T-cell (primary cell): ENCODE results near the gene FBXW11. TPM values are rescaled to one million over a fixed set of nuclear protein-coding genes. Genes with fewer than 3 reads are reported as not detected.
"Not testable (repeated sequence)": the region's sequence is repeated elsewhere in the genome, so short reads cannot be mapped to it uniquely, and the experiment has no call there.

Experiments used
- ATAC-seq, 4 experiments: fragments of 200-7000 bp in 3 of 4; fragments of 150-1000 bp in 1 of 4; cut with Tn5 transposase; replicated peaks in 1 of 4; 1 replicate in 3 of 4; 2 replicates in 1 of 4; pipeline ENCODE4 v1.10.0; 2021; ENCODE audit warnings: moderate library complexity in 3 of 4, mild to moderate bottlenecking in 2 of 4, moderate number of reproducible peaks in 1 of 4
- CTCF ChIA-PET, 2 donors: fragments of 300-600 bp; sonication (Branson Sonifier 250); formaldehyde crosslinking; loops; one replicate each; lab custom pipeline; 2022; ENCODE audit warnings: antibody characterized with exemption in 2 of 2; lab: Charles Lee
- POLR2A ChIA-PET, 2 donors: fragments of 300-600 bp; sonication (Branson Sonifier 250); formaldehyde crosslinking; loops; one replicate each; lab custom pipeline; 2022; ENCODE audit warnings: antibody characterized with exemption in 2 of 2; lab: Charles Lee
- DNase-seq, 35 experiments: peaks; one replicate each; pipeline versions ENCODE4 v3.0.0 to v3.0.0-alpha.2; 2013 to 2023
- H3K27ac ChIP-seq: one replicate; pipeline ENCODE4 v1.5.1; 2013; ENCODE audit warnings: low read length
- H3K27me3 ChIP-seq, 2 experiments: replicated peaks in 1 of 2; 1 replicate in 1 of 2; 2 replicates in 1 of 2; pipeline versions ENCODE4 v1.6.1 to v1.7.0; 2013; ENCODE audit warnings: low read length in 1 of 2, mixed read lengths in 1 of 2; ENCODE audit not compliant: control insufficient read depth in 2 of 2, insufficient read depth in 2 of 2; ENCODE audit errors: extremely low read depth in 1 of 2
- H3K36me3 ChIP-seq, 2 donors: 1 replicate in 1 of 2; 2 replicates in 1 of 2; pipeline versions ENCODE4 v1.6.1 to v1.7.0; 2013; ENCODE audit warnings: low read length in 1 of 2; ENCODE audit not compliant: control insufficient read depth in 2 of 2, insufficient read depth in 1 of 2; ENCODE audit errors: extremely low read depth in 1 of 2
- H3K4me1 ChIP-seq, 2 experiments: 1 replicate in 1 of 2; 2 replicates in 1 of 2; pipeline versions ENCODE4 v1.6.1 to v1.7.0; 2013; ENCODE audit warnings: low read length in 2 of 2, mixed read lengths in 1 of 2; ENCODE audit not compliant: insufficient read depth in 2 of 2, control insufficient read depth in 1 of 2; ENCODE audit errors: extremely low read depth in 1 of 2
- H3K4me3 ChIP-seq, 2 donors: 1 replicate in 1 of 2; 2 replicates in 1 of 2; pipeline versions ENCODE4 v1.5.1 to v1.7.0; 2013; ENCODE audit warnings: mild to moderate bottlenecking in 2 of 2, low read length in 1 of 2, moderate library complexity in 1 of 2; ENCODE audit not compliant: control insufficient read depth in 1 of 2; ENCODE audit errors: extremely low read depth in 1 of 2
- H3K9me3 ChIP-seq: 2 replicates; pipeline ENCODE4 v1.7.0; 2013
- H3K27ac Mint-ChIP-seq, 2 donors: one replicate each; pipeline ENCODE4 v1.8.0; 2020 to 2021; ENCODE audit warnings: mild to moderate bottlenecking in 2 of 2, mixed read lengths in 2 of 2
- H3K27me3 Mint-ChIP-seq, 2 donors: one replicate each; pipeline ENCODE4 v1.8.0; 2021 to 2022; ENCODE audit warnings: mixed read lengths in 2 of 2
- H3K36me3 Mint-ChIP-seq: one replicate; pipeline ENCODE4 v1.8.0; 2021; ENCODE audit warnings: mixed read lengths
- H3K4me1 Mint-ChIP-seq, 3 donors: one replicate each; pipeline ENCODE4 v1.8.0; 2020 to 2022; ENCODE audit warnings: mixed read lengths in 3 of 3, mild to moderate bottlenecking in 1 of 3
- H3K4me3 Mint-ChIP-seq, 3 donors: one replicate each; pipeline ENCODE4 v1.8.0; 2020 to 2022; ENCODE audit warnings: mild to moderate bottlenecking in 3 of 3, mixed read lengths in 3 of 3, moderate library complexity in 3 of 3
- H3K9me3 Mint-ChIP-seq, 3 donors: one replicate each; pipeline ENCODE4 v1.8.0; 2020 to 2022; ENCODE audit warnings: mixed read lengths in 3 of 3
- WGBS: methylation state at CpG from one replicate; pipeline ENCODE4 v1.1.5; 2013; ENCODE audit warnings: missing lambda C conversion rate; ENCODE audit not compliant: insufficient coverage; 5-methylcytosine and 5-hydroxymethylcytosine counted together
- total RNA-seq, 35 experiments: library from RNA in 6 of 35; stranded (reverse) in 6 of 35; fragments of 120-200 nt in 1 of 35; gene quantifications; one replicate each; pipeline versions ENCODE4 v1.2.1 to v1.2.4 and lab custom pipeline; 2013 to 2026

The FBXW11 gene
- total RNA-seq, 5 donors from 2014 or later (not counting 1 experiment from before 2014, with no cell fraction given), result 33.4 to 36.6 (median 34.2) TPM

DNA sequence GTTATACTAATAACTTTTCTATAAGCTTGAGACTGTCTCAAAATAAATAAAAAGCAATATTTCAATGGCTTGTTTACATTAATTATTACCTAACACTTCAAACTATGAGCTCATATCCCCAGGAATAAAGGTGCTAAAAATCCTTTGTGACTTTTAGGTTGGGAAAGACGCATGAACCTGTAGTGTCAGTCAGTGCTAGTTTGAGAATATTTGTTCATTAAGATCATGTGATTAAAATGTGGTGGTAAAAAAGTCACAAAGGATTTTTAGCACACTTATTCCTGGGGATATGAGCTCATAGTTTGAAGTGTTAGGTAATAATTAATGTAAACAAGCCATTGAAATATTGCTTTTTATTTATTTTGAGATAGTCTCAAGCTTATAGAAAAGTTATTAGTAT, 64.8 kb downstream of the FBXW11 start:
- H3K27me3 ChIP-seq, H3K9me3 ChIP-seq, CTCF ChIA-PET, POLR2A ChIA-PET, H3K27ac ChIP-seq, H3K4me1 ChIP-seq, ATAC-seq, H3K4me3 ChIP-seq, H3K36me3 Mint-ChIP-seq, H3K36me3 ChIP-seq, H3K4me3 Mint-ChIP-seq, H3K27ac Mint-ChIP-seq, DNase-seq, H3K27me3 Mint-ChIP-seq, H3K9me3 Mint-ChIP-seq: not testable (repeated sequence)
- WGBS, result no CpG with 5 or more reads among the region's 1 CpG
- peaks cover 56 to 63% (median 57%) of the 10 kb centered on the region in 3 donors for H3K4me1 Mint-ChIP-seq

DNA sequence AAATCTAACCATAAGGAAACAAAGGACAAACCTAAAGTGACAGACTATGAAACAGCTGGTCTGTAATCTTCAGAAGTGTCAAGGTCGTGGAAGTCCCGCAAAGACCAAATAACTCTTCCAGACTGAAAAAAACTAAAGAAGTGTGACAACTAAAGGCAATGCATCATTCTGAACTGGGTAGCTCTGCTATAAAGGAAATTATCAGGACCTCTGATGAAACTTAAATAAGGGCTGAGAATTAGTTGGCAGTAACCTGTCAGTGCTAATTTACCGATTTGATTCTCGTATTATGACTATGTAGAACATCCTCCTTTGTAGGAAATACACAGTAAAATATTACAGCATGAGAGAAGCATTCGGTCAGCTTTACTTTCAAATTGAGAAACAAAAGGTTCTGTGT, 65.2 kb downstream of the FBXW11 start:
- H3K4me3 ChIP-seq, DNase-seq, H3K9me3 ChIP-seq, H3K27ac ChIP-seq, CTCF ChIA-PET, H3K4me3 Mint-ChIP-seq, H3K27me3 ChIP-seq, H3K36me3 Mint-ChIP-seq, H3K4me1 ChIP-seq, H3K36me3 ChIP-seq, POLR2A ChIA-PET, H3K9me3 Mint-ChIP-seq, ATAC-seq, H3K27me3 Mint-ChIP-seq: not testable (repeated sequence)
- Mint-ChIP-seq H3K27ac (peak overlapping the region; percentile 19 to 54), H3K4me1 (peaks cover 57 to 63% (median 58%) of the 10 kb centered on the region in 3 donors)
- WGBS, result no CpG with 5 or more reads among the region's 5 CpGs

DNA sequence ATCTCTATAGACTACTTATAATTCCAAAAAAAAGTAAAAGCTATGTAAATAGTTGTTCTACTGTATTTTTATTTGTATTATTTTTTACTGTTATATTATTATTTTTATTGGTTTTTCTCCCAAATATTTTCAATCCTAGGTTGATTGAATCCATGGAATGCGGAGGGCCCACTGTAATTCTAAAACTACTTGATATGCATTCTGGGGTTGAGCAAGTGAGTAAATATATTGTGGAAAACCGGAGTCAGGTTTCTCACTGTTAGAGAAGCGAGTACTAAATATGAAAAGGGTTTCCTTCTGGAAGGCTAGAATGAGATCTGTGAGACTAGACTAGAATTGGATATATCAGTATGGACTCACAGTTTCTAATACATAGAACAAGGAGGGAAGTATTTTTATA, 66.5 kb downstream of the FBXW11 start:
- Histone ChIP-seq H3K36me3 (no peaks in the 10 kb centered on the region), H3K9me3 (no peaks in the 10 kb centered on the region), H3K4me1 (peaks cover 0 to 6% of the 10 kb centered on the region in 2 experiments), H3K4me3 (no peak overlapping the region), H3K27me3 (no peaks in the 10 kb centered on the region), H3K27ac (no peak overlapping the region)
- H3K9me3 Mint-ChIP-seq, result no peaks in the 10 kb centered on the region
- no peak overlapping the region for H3K4me3 Mint-ChIP-seq
- ATAC-seq (no peak), DNase-seq (no peak)
- WGBS, result no CpG with 5 or more reads among the region's 3 CpGs
- peaks cover 5% of the 10 kb centered on the region for H3K36me3 Mint-ChIP-seq
- ChIA-PET POLR2A (no interaction called here), CTCF (no interaction called here)
- H3K4me1 Mint-ChIP-seq, result peaks cover 49 to 51% (median 50%) of the 10 kb centered on the region in 3 donors
- H3K27me3 Mint-ChIP-seq, result no peaks in the 10 kb centered on the region
- H3K27ac Mint-ChIP-seq, result no peak overlapping the region

DNA sequence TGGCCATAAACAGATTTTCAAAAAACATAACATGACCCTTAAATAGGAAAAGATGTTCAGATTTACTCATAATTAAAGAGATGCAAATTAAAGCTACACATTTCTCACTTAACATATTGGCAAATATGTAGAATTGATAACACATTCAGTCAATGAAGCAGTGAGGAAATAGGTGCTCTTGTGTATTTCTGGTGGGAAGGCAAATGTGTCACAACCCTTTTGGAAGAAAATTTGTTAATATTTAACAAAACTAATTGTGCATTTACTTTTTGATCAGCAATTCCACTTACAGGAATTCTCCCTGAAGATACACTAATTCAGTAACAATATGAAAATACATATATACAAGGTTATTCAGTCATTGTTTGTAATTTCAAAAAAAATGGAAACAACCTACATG, 68.1 kb downstream of the FBXW11 start:
- Histone ChIP-seq H3K4me3 (no peak overlapping the region), H3K9me3 (peaks cover 3% of the 10 kb centered on the region), H3K4me1 (peaks cover 0 to 4% of the 10 kb centered on the region in 2 experiments), H3K27me3 (no peaks in the 10 kb centered on the region), H3K36me3 (no peaks in the 10 kb centered on the region), H3K27ac (no peak overlapping the region)
- Mint-ChIP-seq H3K4me3 (no peak overlapping the region), H3K9me3 (peaks cover 0 to 5% (median 2%) of the 10 kb centered on the region in 3 donors), H3K27ac (no peak overlapping the region), H3K27me3 (no peaks in the 10 kb centered on the region), H3K4me1 (peaks cover 45 to 53% (median 45%) of the 10 kb centered on the region in 3 donors), H3K36me3 (peaks cover 12% of the 10 kb centered on the region)
- ChIA-PET POLR2A (no interaction called here), CTCF (no interaction called here)
- DNase-seq (no peak), ATAC-seq (no peak)

GRCh38 chr5:171937351-171937750, 69.1 kb downstream of the FBXW11 start:
- peaks cover 0 to under 1% of the 10 kb centered on the region in 2 experiments for H3K4me1 ChIP-seq
- ATAC-seq, result no peak
- Mint-ChIP-seq H3K27me3 (no peaks in the 10 kb centered on the region), H3K4me1 (peaks cover 43 to 44% (median 43%) of the 10 kb centered on the region in 3 donors), H3K9me3 (peaks cover 0 to 5% (median 2%) of the 10 kb centered on the region in 3 donors), H3K36me3 (peaks cover 16% of the 10 kb centered on the region), H3K27ac (peak overlapping the region in 1 of 2 donors; percentile 39), H3K4me3 (no peak overlapping the region)
- ChIA-PET CTCF (interaction anchor here in 1 of 2 donors (0.5 to 1.2 kb wide), 2 partner anchors 336 to 703 kb away, joined by 3 to 6 read pairs; no protein-coding TSS in a partner anchor), POLR2A (no interaction called here)
- no peaks in the 10 kb centered on the region for H3K27me3 ChIP-seq
- no CpG with 5 or more reads among the region's 4 CpGs for WGBS
- H3K36me3 ChIP-seq, result no peaks in the 10 kb centered on the region
- peaks cover 3% of the 10 kb centered on the region for H3K9me3 ChIP-seq
- H3K4me3 ChIP-seq, result no peak overlapping the region
- no peak for DNase-seq
- no peak overlapping the region for H3K27ac ChIP-seq

DNA sequence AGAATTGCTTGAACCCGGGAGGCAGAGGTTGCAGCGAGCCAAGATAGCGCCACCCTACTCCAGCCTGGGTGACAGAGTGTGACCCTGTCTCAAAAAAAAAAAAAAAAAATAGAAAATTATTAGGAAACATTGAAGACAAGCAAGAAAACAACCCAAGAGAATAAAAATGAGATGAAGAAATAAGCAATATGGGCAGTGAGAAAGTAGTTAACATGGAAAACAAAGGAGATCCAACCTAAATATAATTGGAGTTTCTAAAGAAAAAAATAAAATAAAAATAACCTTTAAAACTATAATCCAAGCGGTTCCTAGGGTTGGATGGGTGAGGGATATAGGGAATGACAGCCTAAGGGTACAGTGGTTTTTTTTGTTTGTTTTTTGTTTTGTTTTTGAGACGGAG, 71.9 kb downstream of the FBXW11 start:
- Mint-ChIP-seq H3K9me3 (peaks cover 0 to 5% (median 2%) of the 10 kb centered on the region in 3 donors), H3K4me1 (peaks cover 56 to 57% (median 56%) of the 10 kb centered on the region in 3 donors), H3K27me3 (no peaks in the 10 kb centered on the region), H3K36me3 (peaks cover 26% of the 10 kb centered on the region), H3K4me3 (no peak overlapping the region), H3K27ac (no peak overlapping the region)
- DNase-seq (no peak), ATAC-seq (no peak)
- no peak overlapping the region for H3K4me3 ChIP-seq
- H3K9me3 ChIP-seq, result peaks cover 3% of the 10 kb centered on the region
- POLR2A ChIA-PET, result interaction anchor here in 1 of 2 donors (0.7 kb wide), 2 partner anchors 28 to 111 kb away, joined by 3 to 4 read pairs; no protein-coding TSS in a partner anchor
- no peaks in the 10 kb centered on the region for H3K27me3 ChIP-seq
- no peak overlapping the region for H3K27ac ChIP-seq
- no peaks in the 10 kb centered on the region for H3K36me3 ChIP-seq
- WGBS, result 100% methylated on average over 3 of the region's 5 CpGs
- CTCF ChIA-PET, result no interaction called here
- H3K4me1 ChIP-seq, result no peaks in the 10 kb centered on the region
